KBM-7 (cell line): Measurements from ENCODE around the gene APOBEC4.

Experiments used
- DNase-seq: peaks from one replicate; pipeline ENCODE4 v3.0.0-alpha.2; 2015
- in situ Hi-C: fragments of 300-500 bp; cut with MboI; formaldehyde crosslinking; loops from 2 replicates; pipeline ENCODE4 v1.14.3; 2020; ENCODE audit warnings: low sequenced_read_pairs, low pct_unique_long_range_greater_than_20kb, mixed read lengths

The APOBEC4 gene

DNA sequence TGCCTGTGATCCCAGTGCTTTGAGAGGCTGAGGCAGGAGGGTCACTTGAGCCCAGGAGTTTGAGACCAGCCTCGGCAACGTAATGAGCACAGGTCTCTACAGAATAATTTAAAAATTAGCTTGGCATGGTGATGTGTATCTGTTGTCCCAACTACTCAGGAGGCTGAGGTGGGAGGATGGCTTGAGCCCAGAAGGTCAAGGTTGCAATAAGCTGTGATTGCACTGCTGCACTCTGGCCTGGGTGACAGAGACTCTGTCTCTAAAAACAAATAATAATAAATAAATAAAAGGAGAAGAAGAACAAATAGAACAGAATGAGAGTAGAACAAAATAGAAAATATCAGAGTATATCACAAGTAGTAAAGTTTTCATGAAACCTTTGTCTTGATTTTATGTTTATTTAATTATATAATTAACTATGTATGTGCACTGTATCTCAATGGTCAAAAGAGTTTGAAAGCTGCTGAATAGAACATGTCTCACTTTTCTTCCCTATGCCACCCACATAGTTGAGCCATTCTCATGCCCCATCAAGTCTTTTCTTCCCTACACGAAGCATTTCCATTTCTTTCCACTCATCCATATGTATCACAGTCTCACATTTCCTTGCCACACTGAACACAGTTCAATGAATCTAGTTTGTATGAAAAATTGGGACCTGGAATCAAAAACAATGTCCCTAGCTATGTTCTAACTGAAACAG, 22.9 kb upstream of the APOBEC4 start:
- DNase-seq: no peak
- in situ Hi-C loops: no loop called here

DNA sequence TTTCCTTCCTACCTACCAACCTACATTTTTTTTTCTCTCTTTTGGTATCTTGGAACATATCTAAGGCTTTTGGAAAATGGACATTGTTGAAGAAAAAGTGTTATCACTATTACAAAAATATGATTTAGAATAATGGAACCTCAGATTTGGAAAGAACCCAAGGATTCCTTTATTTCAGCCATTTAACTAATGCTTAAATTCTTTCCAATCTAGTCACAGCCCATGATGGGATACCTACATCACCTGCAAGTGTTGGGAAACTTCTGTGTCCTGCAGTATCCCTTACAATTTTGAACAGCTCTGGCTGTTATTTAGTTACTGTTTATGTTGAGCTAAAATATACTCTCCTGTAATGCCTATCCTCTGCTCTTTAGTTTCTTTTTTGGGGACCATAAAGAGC, 22.3 kb upstream of the APOBEC4 start:
- no peak for DNase-seq
- in situ Hi-C loops: no loop called here

DNA sequence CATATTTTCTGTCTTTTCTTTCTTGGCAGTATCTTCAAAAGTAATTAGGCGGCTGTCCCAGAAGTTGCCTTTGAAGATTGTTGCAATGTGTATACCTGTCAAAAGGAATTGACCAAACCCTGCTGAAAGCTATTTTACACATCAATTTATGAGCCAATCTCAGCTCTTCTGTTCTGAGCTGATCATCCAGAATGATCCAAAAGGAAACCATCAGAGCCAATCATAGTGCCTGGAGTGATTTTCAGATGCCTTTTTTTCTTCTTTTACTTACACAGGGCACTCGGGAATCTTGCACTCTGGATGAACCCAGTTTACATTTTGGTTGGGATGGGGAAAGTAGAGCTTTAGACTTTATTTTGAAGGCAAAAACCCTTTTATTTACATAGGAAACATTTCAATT, 21.8 kb upstream of the APOBEC4 start:
- DNase-seq: no peak
- in situ Hi-C loops: loop anchor here (25.0 kb wide), 1 partner anchor 237 kb away; no protein-coding TSS in a partner anchor

DNA sequence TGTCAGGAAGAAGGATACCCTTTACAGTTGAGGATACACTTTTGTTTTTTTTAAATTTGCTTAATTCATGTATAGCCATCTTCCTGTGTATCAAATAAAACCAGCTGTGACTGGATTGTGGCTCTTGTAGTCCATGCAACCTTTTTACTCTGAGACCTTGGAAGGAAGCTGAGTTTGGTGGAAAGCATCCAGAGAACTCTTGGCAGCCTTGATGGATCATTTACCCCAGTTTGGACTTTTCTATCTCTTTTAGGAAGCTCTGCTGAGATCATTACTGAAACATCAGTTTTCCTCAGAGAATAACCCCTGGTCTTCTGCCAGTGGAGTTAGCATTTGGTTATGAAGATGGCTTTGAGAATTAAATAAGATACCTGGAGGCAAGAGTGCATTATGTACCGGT, 21.2 kb upstream of the APOBEC4 start:
- DNase-seq: no peak
- in situ Hi-C loops: loop anchor here (25.0 kb wide), 1 partner anchor 238 kb away; no protein-coding TSS in a partner anchor

DNA sequence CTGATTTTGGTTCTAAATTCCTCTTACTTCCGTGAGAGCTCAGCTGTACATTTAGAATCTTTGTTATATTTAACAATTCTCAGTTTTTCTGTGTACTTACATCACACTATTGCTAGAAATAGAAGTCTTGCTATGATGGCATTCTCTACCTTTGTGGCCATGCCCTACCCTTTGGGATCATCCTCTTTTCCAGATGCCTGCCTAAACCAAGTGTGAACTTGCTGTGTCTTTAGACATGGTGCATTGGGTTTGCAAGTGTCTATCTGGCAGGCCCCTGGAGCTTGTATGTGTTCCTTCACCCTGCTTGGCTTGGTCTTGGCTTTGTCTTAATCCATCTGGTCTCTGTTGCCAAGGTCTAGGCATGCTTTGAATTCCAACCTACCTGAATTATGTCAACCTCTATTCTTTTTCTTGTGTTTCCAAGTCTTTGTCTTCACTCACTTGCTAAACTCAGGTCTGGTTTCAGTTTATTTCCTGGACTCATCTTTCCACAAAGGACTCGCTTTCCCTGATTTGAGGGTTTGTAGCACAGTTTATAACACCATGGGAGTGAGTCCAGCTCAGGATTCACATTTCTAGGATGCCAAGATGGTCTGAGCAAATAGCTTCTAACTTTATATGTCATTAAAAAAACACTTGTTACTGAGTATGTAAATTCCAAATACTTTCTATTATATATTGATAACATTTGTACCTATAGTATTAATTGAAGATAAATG, 20.6 kb upstream of the APOBEC4 start:
- in situ Hi-C loops: loop anchor here (25.0 kb wide), 1 partner anchor 239 kb away; no protein-coding TSS in a partner anchor
- DNase-seq: no peak

DNA sequence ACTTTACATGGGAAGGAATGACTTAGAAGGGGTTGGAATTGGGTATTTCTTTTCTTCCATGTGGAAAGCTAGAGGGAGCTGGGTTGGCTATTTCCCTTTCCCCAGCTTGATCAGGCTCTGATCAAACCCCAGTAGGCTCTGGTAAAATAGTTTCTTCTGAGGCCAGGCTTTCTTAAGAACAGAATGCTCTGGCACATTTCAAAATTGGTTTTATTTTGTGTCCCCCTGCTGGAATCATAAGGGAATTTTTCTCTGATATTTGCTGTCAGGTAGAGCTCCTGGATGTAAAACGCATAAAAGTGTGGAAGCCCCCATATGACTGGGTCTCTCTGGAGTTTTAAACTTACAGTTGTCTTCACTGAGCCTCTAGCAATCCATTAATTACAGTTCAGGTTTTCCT, 17.1 kb upstream of the APOBEC4 start:
- DNase-seq: no peak
- in situ Hi-C loops: loop anchor here (25.0 kb wide), 1 partner anchor 242 kb away; no protein-coding TSS in a partner anchor

DNA sequence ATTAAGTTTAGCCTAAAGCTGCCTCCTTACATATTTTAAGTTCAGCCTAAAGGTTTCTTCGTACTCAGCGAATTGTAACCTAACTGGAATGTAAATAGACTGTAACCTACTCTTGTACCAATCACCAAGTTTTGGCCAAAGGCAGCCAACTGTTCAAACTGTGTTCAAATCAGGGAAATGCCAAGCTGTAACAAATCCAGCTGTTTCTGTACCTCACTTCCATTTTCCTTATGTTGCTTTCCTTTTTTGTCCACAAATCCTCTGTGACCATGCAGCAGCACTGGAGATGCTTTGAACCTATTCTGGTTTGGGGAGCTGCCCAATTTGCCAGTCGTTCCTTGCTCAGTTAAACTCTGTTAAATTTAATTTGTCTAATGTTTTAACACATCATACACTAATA, 3.2 kb upstream of the APOBEC4 start:
- DNase-seq: no peak
- in situ Hi-C loops: loop anchor here (25.0 kb wide), 1 partner anchor 256 kb away; no protein-coding TSS in a partner anchor

DNA sequence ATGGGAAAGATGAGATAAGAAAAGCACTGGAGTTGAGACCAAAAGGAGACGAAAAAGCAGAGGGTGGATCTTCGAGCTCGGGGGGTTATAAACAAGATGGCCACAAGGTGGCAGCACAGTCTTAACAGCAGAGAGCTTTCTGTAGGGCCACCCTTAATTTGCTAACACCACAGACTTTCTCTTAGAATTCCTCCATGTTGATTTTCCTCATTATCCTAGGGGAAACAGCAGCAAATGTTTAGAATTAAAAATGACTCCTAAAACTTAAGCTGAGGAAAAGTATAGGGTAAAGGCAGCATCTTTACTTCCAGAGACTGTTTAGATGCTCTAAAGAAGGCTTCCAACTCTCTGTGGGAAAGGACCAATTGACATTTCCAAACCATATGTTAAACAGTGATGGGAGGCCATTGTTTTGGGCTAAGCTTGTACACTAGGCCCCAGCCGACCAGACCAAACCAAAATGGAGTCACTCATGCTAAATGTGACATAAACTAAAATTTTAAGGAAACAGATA, 2.5 kb upstream of the APOBEC4 start:
- peak; percentile 77 for DNase-seq
- in situ Hi-C loops: loop anchor here (25.0 kb wide), 1 partner anchor 257 kb away; no protein-coding TSS in a partner anchor

DNA sequence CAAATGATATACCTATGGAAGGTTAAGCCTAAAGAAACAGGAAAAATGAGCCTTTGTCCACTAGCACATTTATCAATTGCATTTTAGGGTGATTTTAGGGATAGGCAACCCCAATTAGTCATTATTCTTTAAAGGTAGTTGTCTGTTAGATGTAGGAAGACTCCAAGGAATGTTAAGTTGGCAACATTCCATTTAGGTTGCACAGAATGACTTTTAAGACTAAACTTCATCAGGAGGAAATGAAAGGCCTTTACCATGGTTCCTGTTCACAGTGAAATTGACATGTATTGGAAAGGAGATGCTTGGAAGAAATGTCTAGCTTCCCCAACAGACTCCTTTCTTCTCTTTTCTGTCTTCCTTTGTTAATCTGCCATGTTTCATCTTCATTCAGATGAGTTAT, 1.6 kb upstream of the APOBEC4 start:
- DNase-seq: no peak
- in situ Hi-C loops: loop anchor here (25.0 kb wide), 1 partner anchor 258 kb away; no protein-coding TSS in a partner anchor

DNA sequence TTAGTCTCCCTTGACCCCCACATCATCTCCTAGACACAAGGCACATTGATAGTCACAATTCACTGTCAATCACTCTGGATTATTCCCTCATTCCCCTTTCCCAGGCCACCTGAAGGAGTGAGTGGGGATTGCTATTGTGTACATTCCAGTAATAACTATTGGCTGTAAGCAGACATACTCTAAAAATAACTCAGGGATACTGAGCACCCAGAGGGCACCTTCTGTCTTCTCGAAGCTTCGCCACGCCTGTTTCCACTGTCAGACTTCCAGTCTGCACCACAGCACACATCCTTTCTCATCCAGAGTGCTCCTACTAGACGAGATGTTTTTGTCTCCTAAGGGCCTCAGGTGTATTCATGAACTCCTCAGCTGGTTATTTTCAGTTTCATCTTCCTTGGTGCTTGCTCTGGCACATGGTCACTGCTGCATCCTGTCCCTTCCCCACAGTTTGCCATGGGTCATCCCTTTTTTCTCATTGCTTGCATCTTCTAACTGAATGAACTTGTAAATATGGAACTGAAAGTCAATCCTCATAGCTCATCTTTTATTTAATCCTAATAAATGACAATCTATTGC, 848 bp upstream of the APOBEC4 start:
- in situ Hi-C loops: loop anchor here (25.0 kb wide), 1 partner anchor 258 kb away; no protein-coding TSS in a partner anchor
- DNase-seq: no peak

DNA sequence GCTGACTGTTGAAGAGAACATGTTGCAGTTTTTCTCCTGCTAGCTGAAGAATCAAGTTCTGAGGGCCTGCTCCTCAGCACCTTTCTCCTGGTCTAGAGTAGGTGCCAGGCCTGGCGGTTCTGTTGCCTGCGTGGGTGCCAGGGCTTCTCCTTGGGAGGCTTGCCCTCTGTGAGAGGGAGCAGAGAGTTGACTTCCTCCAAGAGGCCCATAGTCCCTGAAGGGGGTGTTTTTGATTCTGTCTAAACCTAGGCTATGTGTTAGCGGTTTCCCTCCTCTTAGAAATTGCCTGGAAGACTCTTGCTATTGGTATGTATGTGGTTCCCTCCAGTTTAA, 312 bp upstream of the APOBEC4 start:
- in situ Hi-C loops: loop anchor here (25.0 kb wide), 1 partner anchor 259 kb away; no protein-coding TSS in a partner anchor
- DNase-seq: no peak

DNA sequence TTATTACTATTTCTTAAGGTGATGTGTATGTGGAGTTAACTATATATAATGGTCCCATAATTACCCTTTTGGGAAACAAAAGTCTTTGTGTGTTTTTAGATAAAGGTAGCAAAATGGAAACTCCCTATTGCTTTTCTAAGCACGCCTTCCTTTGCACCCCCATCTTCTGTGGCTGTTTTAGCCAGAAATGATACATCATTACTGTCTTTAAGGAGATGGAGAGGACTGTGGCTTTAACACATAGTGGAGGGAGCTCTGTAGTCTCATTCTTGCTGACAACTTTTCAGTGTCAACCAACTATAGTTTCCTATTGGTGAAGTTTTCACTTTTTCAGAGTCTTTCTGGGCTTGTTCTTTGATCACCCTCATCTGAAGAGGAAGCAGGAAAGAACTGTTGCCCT, 1.0 kb downstream of the APOBEC4 start:
- in situ Hi-C loops: loop anchor here (25.0 kb wide), 1 partner anchor 260 kb away; no protein-coding TSS in a partner anchor
- DNase-seq: no peak

DNA sequence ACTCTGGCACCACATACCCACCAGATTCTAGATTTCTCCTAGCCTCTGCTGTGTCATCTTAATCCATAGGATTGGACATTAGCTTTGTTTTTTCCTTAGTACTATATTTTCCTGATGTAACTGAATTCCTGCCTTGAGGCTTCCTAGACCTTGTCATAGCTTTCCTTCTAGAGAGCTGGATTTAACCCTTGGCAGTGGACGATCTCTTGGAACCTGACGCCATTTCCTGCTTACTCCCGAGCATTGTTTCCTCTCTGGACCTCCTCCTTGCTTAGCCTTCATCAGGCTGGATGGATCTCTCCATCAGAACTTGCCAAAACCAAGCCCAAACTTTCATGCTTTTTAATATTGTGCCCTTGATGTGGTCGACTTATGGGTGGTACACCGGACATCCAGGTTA, 1.5 kb downstream of the APOBEC4 start:
- in situ Hi-C loops: loop anchor here (25.0 kb wide), 1 partner anchor 261 kb away; no protein-coding TSS in a partner anchor
- DNase-seq: no peak

DNA sequence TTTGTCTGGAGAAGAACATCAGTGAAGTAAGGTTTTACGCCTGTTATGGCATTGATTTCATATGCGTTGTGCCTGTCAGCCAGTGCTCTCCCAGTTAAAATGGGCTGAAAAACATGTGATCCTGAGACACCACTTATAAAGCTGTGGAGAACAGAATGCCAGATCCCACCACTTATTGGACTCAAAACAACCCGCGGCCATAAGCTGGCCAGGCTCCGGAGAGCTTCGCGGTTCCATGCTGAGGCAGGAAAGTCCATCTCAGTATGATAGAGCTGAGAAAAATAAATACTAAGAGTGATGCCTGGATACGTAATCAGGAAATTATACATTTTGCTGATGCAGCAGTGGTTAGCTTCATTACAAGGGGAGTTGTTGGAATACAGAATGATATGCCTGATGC, 5.1 kb downstream of the APOBEC4 start:
- in situ Hi-C loops: no loop called here
- DNase-seq: no peak

DNA sequence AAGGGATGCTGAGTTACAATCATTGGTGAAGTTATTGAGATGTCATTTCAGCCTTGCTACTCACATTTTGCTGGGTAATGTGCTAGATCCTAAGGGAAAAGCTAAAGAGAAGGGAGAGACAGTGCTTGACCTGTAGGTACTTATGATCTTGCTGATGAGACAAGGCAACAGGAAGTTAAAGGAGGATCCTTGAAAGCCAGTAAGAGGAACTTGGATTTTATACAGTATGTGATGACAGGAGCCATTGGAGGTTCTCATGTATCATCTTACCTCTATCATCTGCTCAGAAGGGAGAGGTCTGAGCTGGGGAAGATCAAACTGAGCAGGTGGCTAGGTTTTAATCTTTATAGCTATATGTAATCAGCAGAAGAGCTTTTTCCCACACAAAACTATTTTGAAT, 6.3 kb downstream of the APOBEC4 start:
- in situ Hi-C loops: no loop called here
- DNase-seq: no peak

DNA sequence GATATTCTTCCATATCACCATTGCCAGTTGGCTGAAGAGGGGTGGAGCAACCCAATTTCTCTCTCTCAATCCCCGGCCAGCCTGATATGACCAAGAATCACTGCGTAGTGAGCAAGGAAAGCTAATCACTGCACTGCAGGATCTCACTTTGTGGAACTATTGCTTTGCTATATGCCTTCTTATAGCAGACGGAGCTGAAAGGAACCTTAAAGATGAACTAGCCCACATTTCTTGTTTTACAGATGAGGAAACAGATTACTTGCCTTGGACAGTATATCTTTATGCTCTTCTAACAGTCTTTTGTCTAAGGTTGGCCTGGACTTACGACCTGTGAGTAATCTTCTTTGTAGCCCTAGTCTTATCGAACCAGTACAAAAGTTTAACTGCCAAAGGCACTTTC, 7.6 kb downstream of the APOBEC4 start:
- DNase-seq: no peak
- in situ Hi-C loops: no loop called here

DNA sequence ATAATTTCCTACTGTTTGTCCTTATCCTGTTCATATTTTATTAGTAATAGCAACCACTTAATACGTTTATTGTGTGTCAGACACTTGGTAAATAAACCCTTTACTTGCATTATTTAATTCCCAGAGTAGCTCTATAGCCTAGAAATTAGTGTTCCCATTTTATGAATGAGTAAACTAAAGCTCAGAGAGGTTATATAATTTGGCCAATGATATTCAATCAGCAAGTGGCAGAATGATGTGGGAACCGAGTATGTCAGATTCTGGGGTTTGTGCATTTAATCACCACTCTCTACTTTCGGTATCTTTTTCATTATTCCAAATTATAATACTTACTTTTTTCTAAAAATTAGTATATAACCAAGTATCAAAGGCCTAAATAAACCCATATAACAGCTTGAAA, 10.9 kb downstream of the APOBEC4 start:
- no peak for DNase-seq
- in situ Hi-C loops: no loop called here

DNA sequence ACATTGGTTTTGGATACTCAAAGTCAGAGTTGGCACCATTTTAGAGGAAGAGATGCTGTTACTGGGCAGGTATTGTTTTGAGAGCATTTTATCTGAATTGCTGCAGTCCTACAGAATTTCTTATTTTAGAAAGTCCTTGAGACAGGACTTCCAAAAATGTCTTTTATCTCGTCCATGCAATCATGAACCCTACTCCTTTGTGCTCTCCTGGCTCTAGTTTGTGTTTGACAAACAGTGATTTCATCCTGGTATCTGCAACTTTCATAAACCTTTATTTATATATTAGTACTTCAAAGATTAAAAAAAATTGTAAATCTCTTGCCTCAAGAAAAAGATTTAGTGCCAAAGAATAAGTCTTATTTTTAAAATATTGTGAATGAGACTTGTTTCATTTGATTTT, 12.9 kb downstream of the APOBEC4 start:
- in situ Hi-C loops: no loop called here
- no peak for DNase-seq

DNA sequence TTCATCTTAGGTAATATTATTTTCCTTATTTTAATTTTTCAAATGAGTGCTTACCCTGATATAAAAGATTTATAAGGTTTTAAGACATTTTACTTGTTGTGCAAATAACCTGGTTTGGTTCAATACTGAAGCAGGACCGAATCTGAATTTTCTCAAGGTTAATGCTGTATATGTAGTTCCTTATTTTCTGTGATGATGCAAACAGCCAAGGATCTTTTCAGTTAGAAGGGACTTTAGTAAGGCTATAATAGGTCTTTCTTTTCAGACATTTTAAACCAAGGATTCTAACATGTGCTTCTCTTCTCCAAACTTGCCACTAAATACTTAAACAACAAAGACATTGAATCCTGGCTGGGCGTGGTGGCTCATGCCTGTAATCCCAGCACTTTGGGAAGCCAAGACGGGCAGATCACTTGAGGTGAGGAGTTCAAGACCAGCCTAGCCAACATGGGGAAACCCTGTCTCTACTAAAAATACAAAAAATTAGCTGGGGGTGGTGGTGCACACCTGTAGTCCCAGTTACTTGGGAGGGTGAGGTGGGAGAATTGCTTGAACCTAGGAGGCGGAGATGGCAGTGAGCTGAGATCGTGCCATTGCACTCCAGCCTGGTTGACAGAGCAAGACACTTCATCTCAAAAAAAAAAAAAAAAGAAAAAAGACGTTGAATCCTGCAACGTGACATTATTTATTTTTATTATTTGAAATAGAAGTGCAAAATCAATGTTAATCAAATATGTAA, 14.3 kb downstream of the APOBEC4 start:
- no peak for DNase-seq
- in situ Hi-C loops: no loop called here
